H1 (cell line): ENCODE data around the gene CPNE8. TPM values are rescaled to one million over a fixed set of nuclear protein-coding genes. Genes with fewer than 3 reads are reported as not detected.

Experiments used
- ASH2L ChIP-seq: fragments of 200-600, 300-600 bp; sonication (generic); IDR thresholded peaks from one replicate; pipeline ENCODE4 v1.7.1; 2017; ENCODE audit warnings: low read length
- CBX5 ChIP-seq: fragments of 300-800, 300-1000 bp; sonication (generic); IDR thresholded peaks from 2 replicates; pipeline ENCODE4 v1.7.1; 2016; ENCODE audit warnings: antibody characterized with exemption, low read length, low read depth
- CHD7 ChIP-seq: fragments of 300-600 bp; sonication (generic); IDR thresholded peaks from 2 replicates; pipeline ENCODE4 v1.7.1; 2012; ENCODE audit warnings: low read length, moderate library complexity, mild to moderate bottlenecking, inconsistent platforms; ENCODE audit not compliant: insufficient replicate concordance
- CREB1 ChIP-seq: IDR thresholded peaks from 2 replicates; pipeline ENCODE4 v1.6.1; 2012; ENCODE audit warnings: inconsistent platforms
- CTBP2 ChIP-seq: IDR thresholded peaks from 2 replicates; pipeline ENCODE4 v1.7.0; 2011; ENCODE audit warnings: borderline replicate concordance, mild to moderate bottlenecking, moderate library complexity, mixed read lengths, low read length; ENCODE audit not compliant: insufficient read depth, insufficient read length
- FOSL1 ChIP-seq: IDR thresholded peaks from 2 replicates; pipeline ENCODE4 v1.6.1; 2011; ENCODE audit warnings: mild to moderate bottlenecking, low read depth, low read length, moderate library complexity; ENCODE audit not compliant: insufficient read depth
- JUND ChIP-seq: IDR thresholded peaks from 2 replicates; pipeline ENCODE4 v1.6.1; 2011; ENCODE audit warnings: mild to moderate bottlenecking, improper control_type of control experiment, low read length
- POLR2AphosphoS5 ChIP-seq: IDR thresholded peaks from 2 replicates; pipeline ENCODE4 v1.6.1; 2011; ENCODE audit warnings: low read depth, low read length
- RNF2 ChIP-seq: fragments of 200-900, 300-1000 bp; sonication (generic); IDR thresholded peaks from 2 replicates; pipeline ENCODE4 v1.7.1; 2016; ENCODE audit warnings: borderline replicate concordance, low read depth, mild to moderate bottlenecking, antibody characterized with exemption, low read length; ENCODE audit not compliant: poor library complexity, severe bottlenecking; ENCODE audit errors: missing control alignments
- USF2 ChIP-seq: IDR thresholded peaks from 2 replicates; pipeline ENCODE4 v1.6.1; 2011; ENCODE audit warnings: low read length, improper control_type of control experiment
- ZNF274 ChIP-seq: IDR thresholded peaks from 2 replicates; pipeline ENCODE4 v1.7.0; 2012; ENCODE audit warnings: low read length, borderline replicate concordance; ENCODE audit errors: extremely low read depth
- polyA plus RNA-seq, 7 experiments: library from polyadenylated mRNA; depleted of rRNA in 3 of 7; stranded (reverse) in 5 of 7; unstranded in 2 of 7; fragments of >200 nt in 5 of 7; fragments of 200-250 nt in 2 of 7; gene quantifications; 1 replicate in 5 of 7; 2 replicates in 1 of 7; 4 replicates in 1 of 7; pipeline versions ENCODE4 v1.2.1 to v1.2.3, GENCODE V29; 2011 to 2013; ENCODE audit warnings: missing spikeins in 2 of 7, mixed read lengths in 2 of 7
- total RNA-seq: library from RNA; stranded (reverse); fragmentation: NEBNext Ultra II Directional; extraction: Animal tissue kit (Norgen Biotek cat#: 25700); gene quantifications from 2 replicates; pipeline ENCODE4 v1.2.1, GENCODE V29; 2021

CPNE8 gene
- total and polyA plus RNA-seq, 2 of the 8 experiments (the other 6 are each of a cell fraction or from before 2014, with no cell fraction given), result 2.5 to 6.8 TPM

- TF ChIP-seq CHD7 (no peak), RNF2 (no peak), CBX5 (no peak), JUND (no peak), ZNF274 (no peak), CREB1 (no peak), FOSL1 (no peak), CTBP2 (no peak), USF2 (no peak), ASH2L (no peak), POLR2AphosphoS5 (no peak)
These were observed 21.1 kb upstream of the CPNE8 start (continued) for GRCh38 chr12:38926501-38926900.
